ENCODE results near the gene NDUFA1. TPM values are rescaled to one million over a fixed set of nuclear protein-coding genes. Genes with fewer than 3 reads are reported as not detected.

NDUFA1 gene
- total and polyA plus RNA-seq, 2 experiments from 2014 or later, result 29.1 to 415 TPM

GRCh38 chrX:119916310-119916709, 44.7 kb downstream of the NDUFA1 start (continued):
- TF ChIP-seq, protein P1, sequence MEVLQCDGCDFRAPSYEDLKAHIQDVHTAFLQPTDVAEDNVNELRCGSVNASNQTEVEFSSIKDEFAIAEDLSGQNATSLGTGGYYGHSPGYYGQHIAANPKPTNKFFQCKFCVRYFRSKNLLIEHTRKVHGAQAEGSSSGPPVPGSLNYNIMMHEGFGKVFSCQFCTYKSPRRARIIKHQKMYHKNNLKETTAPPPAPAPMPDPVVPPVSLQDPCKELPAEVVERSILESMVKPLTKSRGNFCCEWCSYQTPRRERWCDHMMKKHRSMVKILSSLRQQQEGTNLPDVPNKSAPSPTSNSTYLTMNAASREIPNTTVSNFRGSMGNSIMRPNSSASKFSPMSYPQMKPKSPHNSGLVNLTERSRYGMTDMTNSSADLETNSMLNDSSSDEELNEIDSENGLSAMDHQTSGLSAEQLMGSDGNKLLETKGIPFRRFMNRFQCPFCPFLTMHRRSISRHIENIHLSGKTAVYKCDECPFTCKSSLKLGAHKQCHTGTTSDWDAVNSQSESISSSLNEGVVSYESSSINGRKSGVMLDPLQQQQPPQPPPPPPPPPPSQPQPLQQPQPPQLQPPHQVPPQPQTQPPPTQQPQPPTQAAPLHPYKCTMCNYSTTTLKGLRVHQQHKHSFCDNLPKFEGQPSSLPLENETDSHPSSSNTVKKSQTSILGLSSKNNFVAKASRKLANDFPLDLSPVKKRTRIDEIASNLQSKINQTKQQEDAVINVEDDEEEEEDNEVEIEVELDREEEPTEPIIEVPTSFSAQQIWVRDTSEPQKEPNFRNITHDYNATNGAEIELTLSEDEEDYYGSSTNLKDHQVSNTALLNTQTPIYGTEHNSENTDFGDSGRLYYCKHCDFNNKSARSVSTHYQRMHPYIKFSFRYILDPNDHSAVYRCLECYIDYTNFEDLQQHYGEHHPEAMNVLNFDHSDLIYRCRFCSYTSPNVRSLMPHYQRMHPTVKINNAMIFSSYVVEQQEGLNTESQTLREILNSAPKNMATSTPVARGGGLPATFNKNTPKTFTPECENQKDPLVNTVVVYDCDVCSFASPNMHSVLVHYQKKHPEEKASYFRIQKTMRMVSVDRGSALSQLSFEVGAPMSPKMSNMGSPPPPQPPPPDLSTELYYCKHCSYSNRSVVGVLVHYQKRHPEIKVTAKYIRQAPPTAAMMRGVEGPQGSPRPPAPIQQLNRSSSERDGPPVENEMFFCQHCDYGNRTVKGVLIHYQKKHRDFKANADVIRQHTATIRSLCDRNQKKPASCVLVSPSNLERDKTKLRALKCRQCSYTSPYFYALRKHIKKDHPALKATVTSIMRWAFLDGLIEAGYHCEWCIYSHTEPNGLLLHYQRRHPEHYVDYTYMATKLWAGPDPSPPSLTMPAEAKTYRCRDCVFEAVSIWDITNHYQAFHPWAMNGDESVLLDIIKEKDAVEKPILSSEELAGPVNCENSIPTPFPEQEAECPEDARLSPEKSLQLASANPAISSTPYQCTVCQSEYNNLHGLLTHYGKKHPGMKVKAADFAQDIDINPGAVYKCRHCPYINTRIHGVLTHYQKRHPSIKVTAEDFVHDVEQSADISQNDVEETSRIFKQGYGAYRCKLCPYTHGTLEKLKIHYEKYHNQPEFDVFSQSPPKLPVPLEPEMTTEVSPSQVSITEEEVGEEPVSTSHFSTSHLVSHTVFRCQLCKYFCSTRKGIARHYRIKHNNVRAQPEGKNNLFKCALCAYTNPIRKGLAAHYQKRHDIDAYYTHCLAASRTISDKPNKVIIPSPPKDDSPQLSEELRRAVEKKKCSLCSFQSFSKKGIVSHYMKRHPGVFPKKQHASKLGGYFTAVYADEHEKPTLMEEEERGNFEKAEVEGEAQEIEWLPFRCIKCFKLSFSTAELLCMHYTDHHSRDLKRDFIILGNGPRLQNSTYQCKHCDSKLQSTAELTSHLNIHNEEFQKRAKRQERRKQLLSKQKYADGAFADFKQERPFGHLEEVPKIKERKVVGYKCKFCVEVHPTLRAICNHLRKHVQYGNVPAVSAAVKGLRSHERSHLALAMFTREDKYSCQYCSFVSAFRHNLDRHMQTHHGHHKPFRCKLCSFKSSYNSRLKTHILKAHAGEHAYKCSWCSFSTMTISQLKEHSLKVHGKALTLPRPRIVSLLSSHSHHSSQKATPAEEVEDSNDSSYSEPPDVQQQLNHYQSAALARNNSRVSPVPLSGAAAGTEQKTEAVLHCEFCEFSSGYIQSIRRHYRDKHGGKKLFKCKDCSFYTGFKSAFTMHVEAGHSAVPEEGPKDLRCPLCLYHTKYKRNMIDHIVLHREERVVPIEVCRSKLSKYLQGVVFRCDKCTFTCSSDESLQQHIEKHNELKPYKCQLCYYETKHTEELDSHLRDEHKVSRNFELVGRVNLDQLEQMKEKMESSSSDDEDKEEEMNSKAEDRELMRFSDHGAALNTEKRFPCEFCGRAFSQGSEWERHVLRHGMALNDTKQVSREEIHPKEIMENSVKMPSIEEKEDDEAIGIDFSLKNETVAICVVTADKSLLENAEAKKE (CRISPR knock-in tag; IDR thresholded peaks at IDR 0.05), result no peak
- TF ChIP-seq STAT1 (IDR thresholded peaks at IDR 0.05; ENCODE audit: unreplicated experiment) (no peak), CREB1 (CRISPR knock-in tag; IDR thresholded peaks at IDR 0.05; ENCODE audit: low read depth) (no peak), EZH2phosphoT487 (IDR thresholded peaks at IDR 0.05; ENCODE audit: unreplicated experiment) (no peak), NANOG (IDR thresholded peaks at IDR 0.05; ENCODE audit: borderline replicate concordance) (no peak)

GRCh38 chrX:119917877-119918276, 46.2 kb downstream of the NDUFA1 start:
- Histone ChIP-seq H3K79me2 (replicated peaks; ENCODE audit: insufficient read depth) (no peaks in the 10 kb centered on the region), H3K4me1 (ENCODE audit: insufficient read depth) (no peaks in the 10 kb centered on the region), H3K36me3 (ENCODE audit: insufficient read depth) (no peaks in the 10 kb centered on the region), H3F3A (replicated peaks; ENCODE audit: low read depth) (no peaks in the 10 kb centered on the region), H3K27me3 (ENCODE audit: insufficient read depth) (no peaks in the 10 kb centered on the region), H3K4me2 (no peak overlapping the region), H3K4me3 (no peak overlapping the region), H3K9me2 (ENCODE audit: insufficient read depth) (no peaks in the 10 kb centered on the region), H3K27ac (ENCODE audit: low read depth) (no peak overlapping the region), H4K20me1 (replicated peaks; ENCODE audit: insufficient read depth) (no peaks in the 10 kb centered on the region), H2AFZ (no peak overlapping the region)
- H3K27ac Mint-ChIP-seq, result no peak overlapping the region
- H3K36me3 Mint-ChIP-seq (ENCODE audit: low read depth), result no peaks in the 10 kb centered on the region
- ATAC-seq (no peak), DNase-seq (ENCODE audit: low spot score) (no peak)
- no peaks in the 10 kb centered on the region for H3K9me3 Mint-ChIP-seq
- H3K4me1 Mint-ChIP-seq, result no peaks in the 10 kb centered on the region
- H3K27me3 Mint-ChIP-seq (ENCODE audit: insufficient read depth, low read depth, poor library complexity), result no peaks in the 10 kb centered on the region
- no peak overlapping the region for H3K4me3 Mint-ChIP-seq
- no peak for TF ChIP-seq JUNB (IDR thresholded peaks at IDR 0.05; ENCODE audit: unreplicated experiment)
- no peak for TF ChIP-seq NANOG (IDR thresholded peaks at IDR 0.05; ENCODE audit: borderline replicate concordance)
- no peak for TF ChIP-seq POLR2AphosphoS5 (IDR thresholded peaks at IDR 0.05; ENCODE audit: low read depth)
- TF ChIP-seq REST (IDR thresholded peaks at IDR 0.05; ENCODE audit: unreplicated experiment), result no peak
- TF ChIP-seq ETS1 (IDR thresholded peaks at IDR 0.05), result no peak
- TF ChIP-seq EZH2phosphoT487 (IDR thresholded peaks at IDR 0.05; ENCODE audit: unreplicated experiment), result no peak

All from GM23338 (cell line).